ENCODE measurements around the gene MRS2.
"Not testable (repeated sequence)": the region's sequence is repeated elsewhere in the genome, so short reads cannot be mapped to it uniquely, and the experiment has no call there.

The MRS2 gene

DNA sequence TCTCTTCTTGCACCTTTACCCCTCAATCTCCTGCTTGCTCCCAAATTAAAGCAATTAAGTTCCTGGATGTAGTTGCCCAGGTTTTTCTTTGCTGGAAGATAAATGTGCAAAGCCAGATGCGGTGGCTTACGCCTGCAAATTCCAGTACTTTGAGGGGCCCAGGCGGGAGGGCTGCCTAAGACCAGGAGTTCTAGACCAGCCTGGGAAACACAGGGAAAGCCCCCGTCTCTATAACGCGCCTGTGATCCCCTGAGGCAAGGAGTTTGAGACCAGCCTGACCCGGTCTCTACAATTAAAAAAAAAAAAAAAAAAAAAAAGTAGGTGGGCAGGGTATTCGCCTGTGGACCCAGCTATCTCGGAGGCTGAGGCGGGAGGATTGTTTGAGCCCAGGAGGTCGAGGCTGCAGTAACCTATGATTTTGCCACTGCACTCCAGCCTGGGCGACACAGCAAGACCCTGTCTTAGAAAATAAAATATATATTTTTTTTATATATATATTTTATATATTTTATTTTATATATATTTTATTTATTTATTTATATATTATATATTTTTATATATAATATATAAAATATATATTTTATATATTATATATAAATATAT is 44.4 kb upstream of the MRS2 start:
- no peak for DNase-seq (ENCODE audit: low read depth)
- TF ChIP-seq, protein P1, sequence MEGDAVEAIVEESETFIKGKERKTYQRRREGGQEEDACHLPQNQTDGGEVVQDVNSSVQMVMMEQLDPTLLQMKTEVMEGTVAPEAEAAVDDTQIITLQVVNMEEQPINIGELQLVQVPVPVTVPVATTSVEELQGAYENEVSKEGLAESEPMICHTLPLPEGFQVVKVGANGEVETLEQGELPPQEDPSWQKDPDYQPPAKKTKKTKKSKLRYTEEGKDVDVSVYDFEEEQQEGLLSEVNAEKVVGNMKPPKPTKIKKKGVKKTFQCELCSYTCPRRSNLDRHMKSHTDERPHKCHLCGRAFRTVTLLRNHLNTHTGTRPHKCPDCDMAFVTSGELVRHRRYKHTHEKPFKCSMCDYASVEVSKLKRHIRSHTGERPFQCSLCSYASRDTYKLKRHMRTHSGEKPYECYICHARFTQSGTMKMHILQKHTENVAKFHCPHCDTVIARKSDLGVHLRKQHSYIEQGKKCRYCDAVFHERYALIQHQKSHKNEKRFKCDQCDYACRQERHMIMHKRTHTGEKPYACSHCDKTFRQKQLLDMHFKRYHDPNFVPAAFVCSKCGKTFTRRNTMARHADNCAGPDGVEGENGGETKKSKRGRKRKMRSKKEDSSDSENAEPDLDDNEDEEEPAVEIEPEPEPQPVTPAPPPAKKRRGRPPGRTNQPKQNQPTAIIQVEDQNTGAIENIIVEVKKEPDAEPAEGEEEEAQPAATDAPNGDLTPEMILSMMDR (IDR thresholded peaks at IDR 0.05; ENCODE audit: low read depth, low read length, missing control alignments) = no peak
- no peak overlapping the region; the same call in 1 of the 2 replicates for H3K4me3 ChIP-seq (ENCODE audit: low read depth, low read length)

- peak; percentile 39 for DNase-seq (ENCODE audit: low read depth)
- H3K4me3 ChIP-seq (ENCODE audit: low read depth, low read length) = peak overlapping the region; percentile 49
Measured at GRCh38 chr6:24359640-24360454, 42.9 kb upstream of the MRS2 start.

GRCh38 chr6:24362363-24362762 is 40.4 kb upstream of the MRS2 start:
- DNase-seq (ENCODE audit: low read depth); H3K4me3 ChIP-seq (ENCODE audit: low read depth, low read length): not testable (repeated sequence)

More at GRCh38 chr6:24359640-24360454, 42.9 kb upstream of the MRS2 start:
- TF ChIP-seq, protein P1 (IDR thresholded peaks at IDR 0.05; ENCODE audit: low read depth, low read length, missing control alignments) = peak; percentile 100

DNA sequence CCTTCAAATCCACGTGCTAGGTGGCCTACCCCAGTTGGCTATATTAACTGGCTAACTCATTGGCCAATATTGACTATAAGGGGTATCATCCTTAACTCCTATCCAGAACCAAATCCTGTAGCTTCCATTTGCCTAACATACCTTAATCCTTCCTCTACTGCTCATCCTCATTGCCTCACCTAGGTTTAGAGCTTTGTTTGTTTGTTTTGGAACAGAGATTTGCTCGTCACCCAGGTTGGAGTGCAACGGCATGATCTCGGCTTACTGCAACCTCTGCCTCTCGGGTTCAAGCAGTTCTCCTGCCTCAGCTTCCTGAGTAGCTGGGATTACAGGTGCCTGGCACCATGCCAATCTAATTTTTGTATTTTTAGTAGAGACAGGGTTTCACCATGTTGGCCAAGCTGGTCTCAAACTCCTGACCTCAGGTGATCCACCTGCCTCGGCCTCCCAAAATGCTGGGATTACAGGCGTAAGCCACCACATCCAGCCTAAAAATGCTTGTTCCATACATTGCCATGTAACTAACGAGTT is 37.6 kb upstream of the MRS2 start:
- not testable (repeated sequence) for H3K4me3 ChIP-seq (ENCODE audit: low read depth, low read length); DNase-seq (ENCODE audit: low read depth)

DNA sequence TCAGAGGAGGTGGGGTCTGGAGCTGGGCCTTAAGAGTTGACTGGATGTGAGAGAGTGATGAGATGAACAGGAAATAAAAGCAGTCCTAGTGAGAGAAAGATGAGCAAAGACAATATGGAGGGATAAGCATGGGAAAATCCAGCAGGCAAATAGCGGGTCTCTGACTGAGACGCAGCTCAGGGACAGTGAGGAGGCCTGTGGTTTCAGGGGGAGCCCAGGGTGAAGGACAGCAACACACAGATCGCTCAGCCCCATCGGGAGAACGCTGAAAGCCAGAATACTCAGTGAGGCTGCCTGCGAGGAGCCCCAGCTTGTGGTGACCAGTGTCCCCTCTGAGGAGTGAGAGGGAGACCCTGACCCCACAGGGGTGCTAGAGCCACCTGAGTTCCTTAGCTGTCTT is 28.1 kb upstream of the MRS2 start:
- no peak overlapping the region for H3K4me3 ChIP-seq (ENCODE audit: low read depth, low read length)
- TF ChIP-seq, protein P1 (IDR thresholded peaks at IDR 0.05; ENCODE audit: low read depth, low read length, missing control alignments) = no peak
- DNase-seq (ENCODE audit: low read depth) = no peak

DNA sequence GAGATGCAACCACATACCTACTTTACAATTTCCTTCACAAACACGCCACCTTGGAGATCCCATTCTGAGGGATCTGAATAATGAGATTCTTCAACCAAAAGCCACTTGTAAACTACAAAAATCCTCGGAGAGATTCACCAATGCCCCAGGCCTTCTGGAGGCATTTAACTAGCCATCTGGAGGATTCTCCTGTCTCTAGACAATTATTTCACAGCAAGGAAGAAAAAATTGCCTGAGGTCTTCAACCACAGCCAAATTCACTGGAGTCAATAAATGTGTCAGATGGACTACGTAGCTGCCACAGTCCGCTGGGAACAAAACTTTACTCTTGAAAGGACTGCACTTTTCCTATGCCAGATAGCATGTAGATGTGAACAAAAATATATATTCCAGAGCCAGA is 25.9 kb upstream of the MRS2 start:
- no peak overlapping the region for H3K4me3 ChIP-seq (ENCODE audit: low read depth, low read length)
- TF ChIP-seq, protein P1 (IDR thresholded peaks at IDR 0.05; ENCODE audit: low read depth, low read length, missing control alignments) = no peak
- no peak for DNase-seq (ENCODE audit: low read depth)

- TF ChIP-seq, protein P1 (IDR thresholded peaks at IDR 0.05; ENCODE audit: low read depth, low read length, missing control alignments) = no peak
- H3K4me3 ChIP-seq (ENCODE audit: low read depth, low read length) = no peak overlapping the region
- DNase-seq (ENCODE audit: low read depth) = no peak
Measured at GRCh38 chr6:24378473-24379097, 24.2 kb upstream of the MRS2 start.

All from GM12864 (cell line).